Erythroblast (primary cell): ENCODE measurements around the gene FNBP1.

Experiments used
- DNase-seq, 2 experiments: peaks; one replicate each; lab custom pipeline; 2025; lab: John Stamatoyannopoulos, UW
- GATA1 ChIP-seq: IDR thresholded peaks from 2 replicates; pipeline ENCODE4 v1.6.1; 2011; ENCODE audit warnings: low read depth, mild to moderate bottlenecking, control low read depth, low read length, moderate library complexity
- POLR2A ChIP-seq: IDR thresholded peaks from 2 replicates; pipeline ENCODE4 v1.6.1; 2011; ENCODE audit warnings: mild to moderate bottlenecking, low read length

The FNBP1 gene

GRCh38 chr9:129933185-129934040 is 109.6 kb downstream of the FNBP1 start:
- TF ChIP-seq POLR2A = no peak
- TF ChIP-seq GATA1 = no peak
- DNase-seq = no peak

GRCh38 chr9:129932303-129933151 is 110.5 kb downstream of the FNBP1 start:
- TF ChIP-seq POLR2A (no peak), GATA1 (no peak)
- no peak for DNase-seq

GRCh38 chr9:129930743-129931142 is 112.2 kb downstream of the FNBP1 start:
- peak; percentile 16 to 78 for DNase-seq
- TF ChIP-seq GATA1 = no peak

DNA sequence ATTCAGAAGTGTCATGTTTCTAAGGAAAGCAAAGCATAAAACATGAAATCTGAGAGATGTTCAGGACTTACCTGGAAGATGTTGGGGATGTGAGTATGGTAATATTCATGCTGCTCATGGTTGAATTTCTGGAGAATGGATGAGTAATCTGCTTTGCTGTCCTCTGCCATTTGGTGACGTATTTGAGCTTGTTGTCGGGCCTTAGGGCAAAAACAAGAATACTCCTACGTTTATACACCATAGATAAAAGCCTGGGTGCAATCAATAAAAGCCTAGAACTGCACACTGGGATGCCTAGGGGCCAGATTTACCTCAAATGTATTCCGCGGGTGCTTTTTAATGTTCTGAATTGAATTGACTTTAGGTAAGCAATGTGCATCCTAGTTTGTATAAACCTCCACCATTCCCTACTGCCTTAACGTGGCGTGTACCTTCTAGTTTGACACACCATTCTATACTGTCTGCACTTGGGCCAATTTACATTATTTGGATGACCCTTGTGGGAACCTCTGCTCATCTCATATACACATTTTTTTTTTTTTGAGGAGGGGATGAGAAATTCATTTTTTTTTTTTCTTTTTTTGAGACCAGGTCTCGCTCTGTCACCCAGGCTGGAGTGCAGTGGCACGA is 113.4 kb downstream of the FNBP1 start:
- DNase-seq = no peak
- no peak for TF ChIP-seq POLR2A
- no peak for TF ChIP-seq GATA1

DNA sequence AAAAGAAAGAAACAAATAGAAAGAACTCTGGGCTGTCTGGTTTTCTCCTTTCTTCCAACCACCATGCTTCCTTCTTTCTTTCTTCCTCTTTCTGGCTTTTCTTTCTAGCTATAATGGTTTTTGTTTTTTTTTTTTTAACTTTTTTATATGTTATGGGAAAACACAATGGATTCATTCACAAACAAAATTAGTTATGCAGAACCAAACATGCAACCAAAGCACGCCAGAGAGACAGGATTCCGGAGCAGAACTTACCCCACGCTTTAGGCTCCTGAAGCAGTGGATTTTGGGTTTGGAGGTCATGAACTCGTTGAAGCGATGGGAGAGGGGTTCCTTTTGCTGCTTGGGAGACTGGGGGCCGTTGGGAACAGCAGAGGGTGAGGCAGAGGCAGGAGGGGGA is 119.4 kb downstream of the FNBP1 start:
- no peak for TF ChIP-seq GATA1
- no peak for DNase-seq

DNA sequence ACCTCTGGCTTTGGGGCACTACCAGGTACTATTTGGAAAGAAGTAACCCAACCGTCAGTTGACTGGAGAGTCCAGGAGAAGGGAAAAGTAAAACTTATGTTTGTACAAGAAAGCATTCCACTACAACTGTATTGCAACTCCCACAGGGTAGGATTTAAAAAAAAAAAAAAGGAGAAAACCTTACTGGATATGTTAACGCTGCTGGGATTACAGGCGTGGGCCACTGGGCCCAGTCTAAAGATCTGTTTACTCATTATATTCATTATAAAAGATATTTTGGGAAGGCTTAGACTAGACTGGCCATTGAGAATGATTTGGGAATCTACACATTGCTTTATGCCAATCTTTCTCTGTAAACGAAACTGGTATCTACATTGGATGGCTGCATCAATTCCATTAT is 121.1 kb downstream of the FNBP1 start:
- no peak for DNase-seq
- TF ChIP-seq POLR2A (no peak), GATA1 (no peak)

DNA sequence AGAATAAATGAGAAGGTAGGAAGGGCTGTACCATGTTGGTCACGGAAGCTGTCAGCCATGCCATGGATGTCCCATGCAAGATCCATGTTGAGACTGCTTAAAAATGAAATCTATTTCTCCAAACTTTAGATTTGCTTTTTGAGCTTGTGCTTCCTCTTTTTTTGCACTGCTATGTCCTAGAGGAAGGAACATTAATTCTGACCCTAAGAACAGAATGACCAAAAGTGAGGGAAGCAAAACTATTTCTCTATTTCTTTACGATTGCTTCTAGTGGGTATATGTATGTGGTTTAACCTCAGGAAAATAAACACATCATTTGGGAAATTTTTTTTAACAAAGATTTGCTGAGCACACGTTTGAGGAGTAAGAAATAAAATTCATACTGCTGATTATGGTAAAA is 123.1 kb downstream of the FNBP1 start:
- no peak for TF ChIP-seq POLR2A
- TF ChIP-seq GATA1 = no peak
- no peak for DNase-seq

DNA sequence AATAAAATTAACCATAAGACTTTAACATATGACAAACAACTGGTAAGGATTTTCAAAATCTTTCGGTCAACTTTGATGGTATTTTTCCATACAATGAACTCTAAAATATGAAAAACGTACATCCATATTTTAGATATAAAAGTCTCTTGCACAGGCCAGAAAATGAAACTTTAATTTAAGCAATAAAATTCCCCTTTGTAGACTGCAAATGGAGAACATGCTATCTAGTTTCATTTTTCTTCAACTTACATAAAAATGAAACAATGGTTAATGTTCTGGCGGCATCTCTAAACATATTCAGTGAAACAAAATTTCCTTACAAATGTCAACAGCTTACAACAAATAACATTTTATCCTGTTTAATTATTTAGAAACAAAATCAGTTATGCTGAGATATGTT is 123.7 kb downstream of the FNBP1 start:
- DNase-seq = no peak
- TF ChIP-seq POLR2A (no peak), GATA1 (no peak)

- TF ChIP-seq POLR2A (no peak), GATA1 (no peak)
- no peak for DNase-seq
These were observed 124.6 kb downstream of the FNBP1 start for GRCh38 chr9:129918296-129918950.

DNA sequence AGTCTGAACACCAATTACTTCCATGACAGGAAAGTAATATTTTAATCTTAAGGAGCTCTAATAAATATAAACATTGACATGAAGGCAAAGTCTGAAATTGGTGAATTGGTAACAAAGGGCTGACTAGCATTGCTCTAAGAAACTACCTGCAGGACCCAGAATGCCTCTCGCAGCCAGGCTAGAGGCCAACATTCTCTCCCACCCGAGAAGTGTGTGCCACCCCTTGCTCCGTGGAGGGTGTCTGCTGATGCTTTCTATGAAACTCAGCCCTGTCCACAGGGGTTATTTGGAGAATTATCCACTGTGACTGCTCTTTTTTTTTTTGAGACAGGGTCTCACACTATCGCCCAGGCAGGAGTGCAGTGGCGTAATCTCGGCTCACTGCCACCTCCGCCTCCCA is 126.3 kb downstream of the FNBP1 start:
- TF ChIP-seq POLR2A = no peak
- TF ChIP-seq GATA1 = no peak
- no peak for DNase-seq

- TF ChIP-seq POLR2A (no peak), GATA1 (no peak)
- DNase-seq = no peak
These were observed 128.9 kb downstream of the FNBP1 start for GRCh38 chr9:129914051-129914450.

DNA sequence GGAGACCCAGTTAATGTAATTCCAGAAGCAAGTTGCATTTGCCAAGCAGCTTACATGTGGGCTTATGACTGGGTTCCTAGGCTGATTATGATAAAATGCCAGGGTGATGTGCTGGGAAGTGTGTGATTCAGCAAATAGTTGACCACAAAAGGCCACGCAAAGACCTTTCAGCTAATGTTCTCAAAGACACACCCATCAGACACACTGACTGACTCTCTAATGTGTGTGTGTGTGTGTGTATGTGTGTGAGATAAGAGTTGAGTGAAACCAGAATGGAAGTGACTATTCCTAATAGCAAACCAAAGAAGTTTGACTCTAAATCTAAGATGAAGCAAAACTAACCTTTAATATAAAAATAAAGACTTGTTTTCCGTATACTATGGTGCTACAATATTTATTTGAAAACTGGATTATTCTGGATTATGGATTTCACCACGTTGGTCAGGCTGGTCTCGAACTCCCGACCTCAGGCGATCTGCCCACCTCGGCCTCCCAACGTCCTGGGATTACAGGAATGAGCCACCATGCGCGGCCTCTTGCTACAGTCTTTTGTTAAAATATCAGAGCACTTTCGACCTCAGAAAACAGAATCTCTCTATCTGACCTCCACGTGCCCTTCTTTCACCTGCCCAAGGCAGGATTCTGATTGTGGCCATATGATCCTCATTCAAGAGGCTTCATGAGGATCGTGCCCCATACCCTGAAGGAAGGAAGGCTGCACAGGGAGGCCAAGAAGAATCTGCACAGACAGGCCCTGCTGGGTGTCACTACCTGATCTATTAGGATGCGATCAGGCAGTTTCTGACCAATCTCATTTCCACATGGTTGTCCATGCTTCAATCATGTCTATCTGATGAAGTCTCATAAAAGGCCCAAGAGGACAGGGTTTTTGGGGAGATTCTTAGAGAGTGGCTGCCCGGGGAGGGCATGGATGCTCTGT is 132.1 kb downstream of the FNBP1 start:
- DNase-seq = peak; percentile 58 to 74
- TF ChIP-seq GATA1 = no peak
- TF ChIP-seq POLR2A = no peak

GRCh38 chr9:129909851-129910250 is 133.1 kb downstream of the FNBP1 start:
- DNase-seq = no peak
- TF ChIP-seq GATA1 = no peak
- TF ChIP-seq POLR2A = no peak
